NCI-H2029 (cell line): Measurements from ENCODE around the gene ZCCHC7.
"Not testable (repeated sequence)": the region's sequence is repeated elsewhere in the genome, so short reads cannot be mapped to it uniquely, and the experiment has no call there.

ENCODE experiments used
- DNase-seq: peaks from one replicate; lab custom pipeline; 2025; lab: John Stamatoyannopoulos, UW

ZCCHC7 gene

GRCh38 chr9:37120843-37121335 lies 515 bp downstream of the ZCCHC7 start:
- DNase-seq = not testable (repeated sequence)

GRCh38 chr9:37121881-37122280 lies 1.5 kb downstream of the ZCCHC7 start:
- DNase-seq = no peak

GRCh38 chr9:37126214-37126788 lies 5.9 kb downstream of the ZCCHC7 start:
- DNase-seq = no peak

- DNase-seq = no peak
Measured at GRCh38 chr9:37127018-37127417, 6.6 kb downstream of the ZCCHC7 start.

GRCh38 chr9:37128051-37128450 lies 7.7 kb downstream of the ZCCHC7 start:
- DNase-seq = no peak

- DNase-seq = no peak
Measured at GRCh38 chr9:37134166-37134565, 13.8 kb downstream of the ZCCHC7 start.

- DNase-seq = no peak
Measured at GRCh38 chr9:37141015-37141414, 20.6 kb downstream of the ZCCHC7 start.

- no peak for DNase-seq
Measured at GRCh38 chr9:37144762-37145161, 24.4 kb downstream of the ZCCHC7 start.

- DNase-seq = no peak
Measured at GRCh38 chr9:37146410-37146809, 26.0 kb downstream of the ZCCHC7 start.

GRCh38 chr9:37148181-37148580 lies 27.8 kb downstream of the ZCCHC7 start:
- no peak for DNase-seq

GRCh38 chr9:37149666-37150308 lies 29.4 kb downstream of the ZCCHC7 start:
- no peak for DNase-seq

GRCh38 chr9:37150415-37150814 lies 30.0 kb downstream of the ZCCHC7 start:
- no peak for DNase-seq

GRCh38 chr9:37151812-37152211 lies 31.4 kb downstream of the ZCCHC7 start:
- no peak for DNase-seq

- DNase-seq = no peak
Measured at GRCh38 chr9:37152365-37152764, 32.0 kb downstream of the ZCCHC7 start.

- DNase-seq = no peak
Measured at GRCh38 chr9:37155601-37156000, 35.2 kb downstream of the ZCCHC7 start.

- no peak for DNase-seq
Measured at GRCh38 chr9:37156205-37156604, 35.8 kb downstream of the ZCCHC7 start.

GRCh38 chr9:37156781-37157356 lies 36.5 kb downstream of the ZCCHC7 start:
- no peak for DNase-seq

- DNase-seq = no peak
Measured at GRCh38 chr9:37157726-37158377, 37.5 kb downstream of the ZCCHC7 start.

GRCh38 chr9:37163299-37163698 lies 42.9 kb downstream of the ZCCHC7 start:
- DNase-seq = no peak

GRCh38 chr9:37164335-37164734 lies 44.0 kb downstream of the ZCCHC7 start:
- DNase-seq = not testable (repeated sequence)

GRCh38 chr9:37165644-37166043 lies 45.3 kb downstream of the ZCCHC7 start:
- no peak for DNase-seq

GRCh38 chr9:37167456-37168047 lies 47.2 kb downstream of the ZCCHC7 start:
- DNase-seq = no peak

GRCh38 chr9:37172557-37172956 lies 52.2 kb downstream of the ZCCHC7 start:
- DNase-seq = no peak
